Large intestine (tissue), 3 donors: Measurements from ENCODE around the gene PCDH15. TPM values are rescaled to one million over a fixed set of nuclear protein-coding genes. Genes with fewer than 3 reads are reported as not detected.

ENCODE experiments used
- DNase-seq, 2 donors: peaks; one replicate each; pipeline versions ENCODE4 v3.0.0 to v3.0.0-alpha.2; 2013
- H3K27ac ChIP-seq: one replicate; pipeline ENCODE4 v1.5.1; 2013; ENCODE audit warnings: low read length
- H3K27me3 ChIP-seq: 2 replicates; pipeline ENCODE4 v1.6.1; 2013; ENCODE audit warnings: low read length; ENCODE audit not compliant: control insufficient read depth, insufficient read depth
- H3K36me3 ChIP-seq: 2 replicates; pipeline ENCODE4 v1.6.1; 2013; ENCODE audit warnings: low read length; ENCODE audit not compliant: control insufficient read depth, insufficient read depth
- H3K4me1 ChIP-seq: one replicate; pipeline ENCODE4 v1.6.1; 2013; ENCODE audit warnings: low read length; ENCODE audit not compliant: control insufficient read depth, insufficient read depth
- H3K4me3 ChIP-seq: one replicate; pipeline ENCODE4 v1.5.1; 2013; ENCODE audit warnings: low read length
- H3K9me3 ChIP-seq: one replicate; pipeline ENCODE4 v1.6.1; 2013; ENCODE audit warnings: mild to moderate bottlenecking, low read depth, low read length, moderate library complexity; ENCODE audit not compliant: control insufficient read depth
- WGBS: methylation state at CpG from one replicate; pipeline ENCODE4 v1.1.5; 2013; ENCODE audit warnings: low lambda C conversion rate; ENCODE audit not compliant: insufficient coverage; 5-methylcytosine and 5-hydroxymethylcytosine counted together
- polyA plus RNA-seq: library from polyadenylated mRNA; unstranded; fragments of 120-200 nt; gene quantifications from one replicate; pipeline ENCODE4 v1.2.1, GENCODE V29; 2013

PCDH15 gene
- polyA plus RNA-seq, 1 donor, result 0.64 TPM

DNA sequence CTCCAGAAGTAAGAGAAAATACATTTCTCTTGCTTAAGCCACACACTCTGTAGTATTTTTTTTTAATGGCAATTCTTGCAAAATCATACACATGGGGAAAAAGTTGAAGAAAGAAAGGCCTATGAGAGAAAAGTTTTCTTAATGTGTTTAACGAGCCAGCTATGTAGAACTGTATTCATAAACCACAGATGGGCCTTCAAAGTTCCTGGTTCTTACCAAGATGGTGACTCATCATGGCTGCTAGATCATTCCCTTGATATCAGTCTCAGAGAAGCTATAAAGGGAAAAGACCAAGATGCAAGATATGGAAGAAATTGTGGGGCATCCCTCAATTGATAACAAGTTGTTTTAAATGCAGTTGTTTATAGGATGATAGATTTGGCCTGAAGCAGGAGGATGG, 1035.7 kb downstream of the PCDH15 start:
- Histone ChIP-seq H3K36me3 (no peaks in the 10 kb centered on the region), H3K27me3 (no peaks in the 10 kb centered on the region), H3K9me3 (no peaks in the 10 kb centered on the region), H3K4me3 (no peak overlapping the region), H3K4me1 (no peaks in the 10 kb centered on the region), H3K27ac (no peak overlapping the region)
- 86% methylated on average over 1 of the region's 1 CpG for WGBS
- no peak for DNase-seq

DNA sequence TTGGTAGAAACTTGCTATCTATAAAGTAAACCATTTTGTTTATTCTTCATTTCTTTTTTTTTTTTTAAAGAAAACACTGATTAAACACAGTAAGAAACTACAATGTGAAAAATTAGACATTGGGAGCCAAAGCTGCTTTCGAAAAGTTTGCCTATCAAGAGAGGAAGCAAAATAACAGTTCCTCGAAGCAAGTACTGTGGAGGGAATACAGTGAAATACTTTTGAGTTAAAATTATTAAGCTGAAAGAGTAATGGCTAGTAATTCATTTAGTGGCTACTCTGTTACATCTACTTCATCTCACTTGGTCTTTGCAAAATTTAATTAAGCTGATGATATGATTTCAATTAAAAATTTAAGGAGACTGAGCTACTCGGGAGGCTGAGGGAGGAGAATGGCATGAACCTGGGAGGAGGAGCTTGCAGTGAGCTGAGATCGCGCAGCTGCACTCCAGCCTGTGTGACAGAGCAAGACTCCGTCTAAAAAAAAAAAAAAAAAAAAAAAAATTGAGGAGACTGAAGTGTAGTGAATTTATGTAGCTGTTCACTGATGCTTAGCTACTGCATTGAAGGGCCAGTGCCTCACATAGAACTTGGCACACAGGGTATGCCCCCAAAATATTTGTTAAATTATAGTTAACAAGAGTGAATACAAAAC, 1046.3 kb downstream of the PCDH15 start:
- WGBS, result 54% methylated on average over 5 of the region's 6 CpGs
- no peak for DNase-seq

More for the DNA sequence above, 1046.3 kb downstream of the PCDH15 start:
- no peaks in the 10 kb centered on the region for H3K36me3 ChIP-seq
- no peaks in the 10 kb centered on the region for H3K27me3 ChIP-seq
- H3K4me1 ChIP-seq, result no peaks in the 10 kb centered on the region
- no peak overlapping the region for H3K27ac ChIP-seq
- H3K4me3 ChIP-seq, result no peak overlapping the region
- H3K9me3 ChIP-seq, result no peaks in the 10 kb centered on the region
